Measurements from ENCODE around the gene IRGQ. TPM values are rescaled to one million over a fixed set of nuclear protein-coding genes. Genes with fewer than 3 reads are reported as not detected.
"Not testable (repeated sequence)": the region's sequence is repeated elsewhere in the genome, so short reads cannot be mapped to it uniquely, and the experiment has no call there.

IRGQ gene
- total RNA-seq, 6 donors from 2014 or later, result 17.2 to 25.1 (median 23.2) TPM

DNA sequence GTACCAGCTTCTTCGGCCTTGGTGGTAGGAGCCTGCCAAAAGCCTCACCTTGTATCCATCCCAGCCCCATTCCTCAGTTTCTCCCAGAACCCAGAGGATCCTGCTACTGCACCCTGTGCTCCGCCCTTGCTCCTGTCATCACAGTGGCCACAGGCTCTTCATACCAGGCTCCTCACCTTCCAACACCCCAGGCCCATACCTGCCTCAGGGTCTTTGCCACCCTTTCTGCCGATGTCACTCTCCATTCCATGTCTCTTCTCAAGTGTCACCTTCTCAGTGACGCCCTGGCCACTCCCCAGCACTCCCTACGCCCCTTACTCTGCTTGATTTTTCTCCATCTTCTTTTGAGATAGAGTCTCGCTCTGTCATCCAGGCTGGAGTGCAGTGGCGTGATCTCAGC lies 13.9 kb upstream of the IRGQ start:
- no peak for DNase-seq
- Histone ChIP-seq H3K9me3 (no peaks in the 10 kb centered on the region), H3K27me3 (no peaks in the 10 kb centered on the region), H3K36me3 (peaks cover 6 to 44% (median 25%) of the 10 kb centered on the region in 4 donors), H3K27ac (no peak overlapping the region), H3K4me1 (no peaks in the 10 kb centered on the region), H3K4me3 (no peak overlapping the region)
- no peak for ATAC-seq (ENCODE audit: low FRiP score in 2 of 2)
- TF ChIP-seq, protein P1, sequence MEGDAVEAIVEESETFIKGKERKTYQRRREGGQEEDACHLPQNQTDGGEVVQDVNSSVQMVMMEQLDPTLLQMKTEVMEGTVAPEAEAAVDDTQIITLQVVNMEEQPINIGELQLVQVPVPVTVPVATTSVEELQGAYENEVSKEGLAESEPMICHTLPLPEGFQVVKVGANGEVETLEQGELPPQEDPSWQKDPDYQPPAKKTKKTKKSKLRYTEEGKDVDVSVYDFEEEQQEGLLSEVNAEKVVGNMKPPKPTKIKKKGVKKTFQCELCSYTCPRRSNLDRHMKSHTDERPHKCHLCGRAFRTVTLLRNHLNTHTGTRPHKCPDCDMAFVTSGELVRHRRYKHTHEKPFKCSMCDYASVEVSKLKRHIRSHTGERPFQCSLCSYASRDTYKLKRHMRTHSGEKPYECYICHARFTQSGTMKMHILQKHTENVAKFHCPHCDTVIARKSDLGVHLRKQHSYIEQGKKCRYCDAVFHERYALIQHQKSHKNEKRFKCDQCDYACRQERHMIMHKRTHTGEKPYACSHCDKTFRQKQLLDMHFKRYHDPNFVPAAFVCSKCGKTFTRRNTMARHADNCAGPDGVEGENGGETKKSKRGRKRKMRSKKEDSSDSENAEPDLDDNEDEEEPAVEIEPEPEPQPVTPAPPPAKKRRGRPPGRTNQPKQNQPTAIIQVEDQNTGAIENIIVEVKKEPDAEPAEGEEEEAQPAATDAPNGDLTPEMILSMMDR (IDR thresholded peaks at IDR 0.05), result no peak
- no peak for TF ChIP-seq POLR2AphosphoS5 (IDR thresholded peaks at IDR 0.05)
- 79 to 86% methylated on average over 7 of the region's 7 CpGs for WGBS, 2 donors

DNA sequence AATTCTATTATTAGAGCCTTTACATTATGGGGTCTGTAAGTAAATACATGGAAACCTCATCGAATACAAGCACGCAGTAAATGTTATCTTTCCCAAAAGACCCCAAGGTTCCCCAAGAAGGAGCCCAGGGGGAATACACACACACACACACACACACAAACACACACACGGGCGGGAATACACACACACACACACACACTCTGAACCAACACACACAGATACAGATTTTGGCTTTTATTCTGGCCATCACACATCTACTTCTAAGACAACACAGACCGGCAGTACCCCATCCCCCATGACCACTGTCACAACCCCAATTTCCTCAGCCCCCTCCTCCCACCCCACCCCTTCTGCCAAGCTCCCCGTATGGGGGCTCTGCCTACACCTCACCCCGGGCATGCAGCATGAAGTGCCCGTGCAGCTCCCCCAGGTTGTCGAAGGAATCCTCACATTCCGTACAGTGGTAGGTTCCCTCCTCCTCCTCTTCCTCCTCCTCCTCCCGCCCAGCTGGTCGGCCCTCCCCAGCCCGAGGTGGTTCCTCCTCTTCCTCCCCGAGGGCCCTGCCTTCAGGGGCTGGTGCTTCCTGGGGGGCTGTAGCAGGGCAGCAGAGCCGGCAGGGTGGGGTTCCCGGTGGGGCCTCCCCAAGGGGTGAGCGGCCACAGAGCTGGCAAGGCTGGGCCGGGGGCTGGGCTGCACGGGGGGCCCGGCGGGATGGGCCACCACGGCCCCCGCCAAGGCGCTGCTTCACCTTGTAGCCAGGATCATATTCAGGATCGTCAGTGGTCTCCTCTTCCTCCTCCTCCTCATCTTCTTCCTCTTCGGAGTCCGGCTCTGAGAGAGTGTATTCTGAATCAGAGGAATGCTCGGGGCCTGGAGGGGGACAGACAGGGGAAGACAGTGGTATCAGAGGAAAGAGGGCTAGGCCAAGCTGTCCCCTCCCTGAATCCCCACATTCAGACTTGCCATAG lies 11.6 kb upstream of the IRGQ start:
- Histone ChIP-seq H3K36me3 (peaks cover 2 to 29% (median 18%) of the 10 kb centered on the region in 4 donors), H3K9me3 (no peaks in the 10 kb centered on the region), H3K4me1 (no peaks in the 10 kb centered on the region), H3K27me3 (no peaks in the 10 kb centered on the region), H3K27ac (no peak overlapping the region), H3K4me3 (no peak overlapping the region)
- WGBS, 2 donors, result 67 to 69% methylated on average over 24 to 26 of the region's 28 CpGs
- ATAC-seq (ENCODE audit: low FRiP score in 2 of 2) (no peak), DNase-seq (no peak)
- TF ChIP-seq, protein P1 (IDR thresholded peaks at IDR 0.05), result no peak
- TF ChIP-seq EP300 (IDR thresholded peaks at IDR 0.05), result no peak
- no peak for TF ChIP-seq POLR2AphosphoS5 (IDR thresholded peaks at IDR 0.05)
- no peak for TF ChIP-seq POLR2A (IDR thresholded peaks at IDR 0.05)

DNA sequence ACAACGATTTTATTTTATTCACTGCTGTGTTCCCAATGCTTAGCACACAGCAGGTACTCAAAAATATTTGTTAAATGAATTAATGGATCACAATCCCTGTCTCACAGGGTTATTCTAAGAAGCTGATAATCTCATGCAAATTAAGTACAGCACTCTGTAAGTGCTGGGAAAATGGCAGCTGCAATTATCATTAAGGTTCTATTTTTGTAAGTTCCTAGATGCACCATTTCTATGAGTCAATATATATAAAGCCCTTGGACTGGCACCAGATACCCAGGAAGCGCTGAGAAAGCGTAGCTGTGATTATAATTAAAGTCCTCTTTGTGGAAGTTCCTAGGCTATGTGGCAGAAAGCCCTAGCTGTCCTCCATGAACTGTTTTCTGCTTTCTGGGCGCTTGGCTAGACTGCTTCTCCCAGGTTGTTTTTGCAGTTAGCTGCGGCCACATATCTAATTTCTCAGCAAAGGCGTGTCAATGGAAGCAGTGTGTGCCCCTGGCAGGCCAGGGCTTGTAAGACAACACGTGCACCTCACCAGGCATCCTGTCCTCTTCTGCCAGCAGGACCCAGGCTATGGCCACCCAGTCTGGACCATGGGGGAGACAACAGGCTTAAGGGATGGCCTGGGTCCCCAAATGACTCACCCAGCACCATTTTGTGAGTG lies 10.8 kb upstream of the IRGQ start:
- no peak for DNase-seq
- Histone ChIP-seq H3K4me1 (no peaks in the 10 kb centered on the region), H3K9me3 (no peaks in the 10 kb centered on the region), H3K27ac (no peak overlapping the region), H3K27me3 (no peaks in the 10 kb centered on the region), H3K36me3 (peaks cover 2 to 26% (median 13%) of the 10 kb centered on the region in 4 donors), H3K4me3 (no peak overlapping the region)
- no peak for TF ChIP-seq EP300 (IDR thresholded peaks at IDR 0.05)
- TF ChIP-seq, protein P1 (IDR thresholded peaks at IDR 0.05), result no peak
- no peak for TF ChIP-seq POLR2AphosphoS5 (IDR thresholded peaks at IDR 0.05)
- TF ChIP-seq POLR2A (IDR thresholded peaks at IDR 0.05), result no peak
- 87 to 93% methylated on average over 7 of the region's 7 CpGs for WGBS, 2 donors
- ATAC-seq (ENCODE audit: low FRiP score in 2 of 2), result no peak

DNA sequence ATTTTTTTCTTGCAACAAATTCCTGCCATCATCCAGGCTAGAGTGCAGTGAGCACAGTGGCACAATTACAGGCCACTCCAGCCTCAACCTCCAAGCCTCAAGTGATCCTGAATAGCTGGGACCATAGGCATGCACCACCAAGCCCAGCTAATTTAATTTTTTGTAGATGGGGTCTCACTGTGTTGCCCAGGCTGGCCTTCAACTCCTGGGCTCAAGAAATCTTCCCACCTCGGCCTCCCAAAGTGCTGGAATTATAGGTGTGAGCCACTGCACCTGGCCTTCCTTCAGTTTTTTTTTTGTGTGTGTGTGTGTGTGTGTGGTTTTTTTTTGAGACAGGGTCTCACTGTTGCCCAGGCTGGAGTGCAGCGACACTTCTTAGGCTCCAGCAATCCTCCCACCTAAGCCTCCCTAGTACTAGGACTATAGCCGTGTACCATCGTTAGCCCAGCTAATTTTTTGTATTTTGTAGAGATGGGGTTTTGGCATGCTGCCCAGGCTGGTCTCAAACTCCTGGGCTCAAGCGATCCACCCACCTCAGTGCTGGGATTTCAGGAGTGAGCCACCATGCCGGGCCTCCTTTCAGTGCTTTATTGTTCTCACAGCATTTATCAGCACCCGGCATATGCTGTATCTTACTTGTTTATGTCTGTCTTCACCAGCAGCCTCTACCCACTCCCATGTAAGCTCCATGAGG lies 10.1 kb upstream of the IRGQ start:
- no peak for ATAC-seq (ENCODE audit: low FRiP score in 2 of 2)
- 77 to 88% methylated on average over 7 of the region's 7 CpGs for WGBS, 2 donors

DNA sequence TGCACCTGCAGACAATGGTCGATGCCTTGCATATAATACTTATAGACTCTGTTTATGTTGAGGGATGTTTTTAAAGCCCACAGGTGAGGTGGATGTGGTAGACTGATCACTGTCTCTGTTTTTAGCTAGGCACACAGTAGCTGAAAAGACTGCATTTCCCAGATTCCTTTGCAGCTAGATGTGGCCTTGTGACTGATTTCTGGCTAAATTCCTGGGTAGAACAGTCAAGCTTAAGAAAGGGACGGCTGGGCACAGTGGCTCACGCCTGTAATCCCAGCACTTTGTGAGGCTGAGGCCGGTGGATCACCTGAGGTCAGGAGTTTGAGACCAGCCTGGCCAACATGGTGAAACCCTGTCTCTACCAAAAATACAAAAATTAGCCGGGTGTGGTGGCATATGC lies 4.4 kb upstream of the IRGQ start:
- H3K4me3 ChIP-seq, result not testable (repeated sequence)

More for the DNA sequence above, 10.1 kb upstream of the IRGQ start:
- H3K27ac ChIP-seq, result no peak overlapping the region
- no peaks in the 10 kb centered on the region for H3K4me1 ChIP-seq
- DNase-seq, result no peak
- H3K9me3 ChIP-seq, result no peaks in the 10 kb centered on the region
- no peaks in the 10 kb centered on the region for H3K27me3 ChIP-seq
- H3K4me3 ChIP-seq, result no peak overlapping the region
- peaks cover 0 to 26% (median 14%) of the 10 kb centered on the region in 4 donors for H3K36me3 ChIP-seq
- TF ChIP-seq POLR2A (IDR thresholded peaks at IDR 0.05) (no peak), EP300 (IDR thresholded peaks at IDR 0.05) (no peak), POLR2AphosphoS5 (IDR thresholded peaks at IDR 0.05) (no peak)
- TF ChIP-seq, protein P1 (IDR thresholded peaks at IDR 0.05), result no peak

More for the DNA sequence above, 4.4 kb upstream of the IRGQ start:
- H3K27me3 ChIP-seq; ATAC-seq (ENCODE audit: low FRiP score in 2 of 2); H3K9me3 ChIP-seq; H3K27ac ChIP-seq; DNase-seq: not testable (repeated sequence)
- Histone ChIP-seq H3K4me1 (peaks cover 14 to 22% (median 18%) of the 10 kb centered on the region in 4 donors), H3K36me3 (peaks cover 5 to 34% (median 15%) of the 10 kb centered on the region in 4 donors)
- 91 to 96% methylated on average over 5 of the region's 5 CpGs for WGBS, 2 donors
